ENCODE measurements around the gene ABCG1. TPM values are rescaled to one million over a fixed set of nuclear protein-coding genes. Genes with fewer than 3 reads are reported as not detected.

ABCG1 gene
- total and polyA plus RNA-seq, 11 donors, result 3.3 to 25.3 (median 13.5) TPM

- no peaks in the 10 kb centered on the region for H3K27me3 ChIP-seq
- H3K36me3 ChIP-seq, result peaks cover 0 to 57% (median 20%) of the 10 kb centered on the region in 9 donors
- TF ChIP-seq POLR2A (IDR thresholded peaks at IDR 0.05), result no peak
- TF ChIP-seq CTCF (IDR thresholded peaks at IDR 0.05), result no peak
- no peaks in the 10 kb centered on the region for H3K9me3 ChIP-seq
- intact Hi-C loops (cut with DNase I), result no loop called here
- H3K4me3 ChIP-seq, result no peak overlapping the region
- DNase-seq (no peak), ATAC-seq (no peak)
- WGBS, 4 donors, result 87 to 95% (median 89%) methylated on average over 11 of the region's 11 CpGs
- H3K27ac ChIP-seq, result no peak overlapping the region
- H3K4me1 ChIP-seq, result no peaks in the 10 kb centered on the region
These were observed 60.9 kb downstream of the ABCG1 start for GRCh38 chr21:42279888-42280287.

- 88 to 91% (median 89%) methylated on average over 16 to 22 of the region's 22 CpGs for WGBS, 4 donors
- H3K4me3 ChIP-seq, result no peak overlapping the region
- DNase-seq (no peak), ATAC-seq (no peak)
- H3K27ac ChIP-seq, result no peak overlapping the region
- H3K4me1 ChIP-seq, result no peaks in the 10 kb centered on the region
- intact Hi-C loops (cut with DNase I), result no loop called here
- TF ChIP-seq POLR2A (IDR thresholded peaks at IDR 0.05) (no peak), CTCF (IDR thresholded peaks at IDR 0.05) (no peak)
- peaks cover 0 to 53% (median 19%) of the 10 kb centered on the region in 9 donors for H3K36me3 ChIP-seq
- no peaks in the 10 kb centered on the region for H3K9me3 ChIP-seq
- H3K27me3 ChIP-seq, result no peaks in the 10 kb centered on the region
These were observed 61.6 kb downstream of the ABCG1 start for GRCh38 chr21:42280356-42281180.

GRCh38 chr21:42281181-42281680 lies 62.3 kb downstream of the ABCG1 start:
- Histone ChIP-seq H3K9me3 (no peaks in the 10 kb centered on the region), H3K27ac (no peak overlapping the region), H3K4me3 (no peak overlapping the region), H3K4me1 (no peaks in the 10 kb centered on the region), H3K27me3 (no peaks in the 10 kb centered on the region), H3K36me3 (peaks cover 0 to 57% (median 23%) of the 10 kb centered on the region in 9 donors)
- 81 to 89% (median 88%) methylated on average over 9 to 12 of the region's 12 CpGs for WGBS, 4 donors
- intact Hi-C loops (cut with DNase I), result no loop called here
- TF ChIP-seq POLR2A (IDR thresholded peaks at IDR 0.05) (no peak), CTCF (IDR thresholded peaks at IDR 0.05) (no peak)
- ATAC-seq (no peak), DNase-seq (no peak)

- 95 to 100% (median 96%) methylated on average over 1 to 18 of the region's 18 CpGs for WGBS, 4 donors
- intact Hi-C loops (cut with DNase I), result no loop called here
- no peak overlapping the region for H3K4me3 ChIP-seq
- H3K36me3 ChIP-seq, result peaks cover 0 to 56% (median 21%) of the 10 kb centered on the region in 9 donors
- H3K9me3 ChIP-seq, result no peaks in the 10 kb centered on the region
- no peaks in the 10 kb centered on the region for H3K4me1 ChIP-seq
- ATAC-seq (no peak), DNase-seq (no peak)
- TF ChIP-seq POLR2A (IDR thresholded peaks at IDR 0.05) (no peak), CTCF (IDR thresholded peaks at IDR 0.05) (no peak)
- no peaks in the 10 kb centered on the region for H3K27me3 ChIP-seq
- no peak overlapping the region for H3K27ac ChIP-seq
These were observed 63.1 kb downstream of the ABCG1 start for GRCh38 chr21:42282021-42282420.

Data from heart left ventricle (tissue), 16 donors.